ENCODE measurements around the gene HSD17B14.
"Not testable (repeated sequence)": the region's sequence is repeated elsewhere in the genome, so short reads cannot be mapped to it uniquely, and the experiment has no call there.

HSD17B14 gene

GRCh38 chr19:48868114-48868886, 32.0 kb upstream of the HSD17B14 start, which contains the start of gene PLEKHA4:
TSS of gene PLEKHA4 (minus strand) at chr19:48868617. CDS start at chr19:48867620, 997 bp downstream.
- peak within 1 kb of the TSS; percentile 60 for H3K4me3 ChIP-seq (ENCODE audit: low read depth, low read length)

DNA sequence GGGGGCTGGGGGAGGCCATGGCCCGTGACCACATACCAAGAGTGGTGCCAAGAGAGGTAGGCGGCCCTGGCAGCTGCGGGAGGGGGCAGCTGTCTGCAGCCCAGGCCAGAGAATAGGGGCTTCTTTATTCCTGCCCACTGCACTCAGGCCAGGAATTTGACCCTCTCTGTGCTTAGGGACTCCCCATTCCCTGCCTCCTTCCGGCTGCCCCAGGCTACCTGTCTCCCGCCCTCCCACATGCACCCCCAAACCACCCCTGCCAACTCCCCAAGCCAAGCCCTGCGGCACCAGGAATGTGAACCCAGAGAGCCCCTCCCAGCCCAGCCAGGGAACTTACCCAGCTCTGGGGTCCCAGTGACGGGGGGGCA, 31.4 kb upstream of the HSD17B14 start:
- H3K4me3 ChIP-seq (ENCODE audit: low read depth, low read length) = peak overlapping the region; percentile 60
- no peak for DNase-seq (ENCODE audit: low read depth)

More at GRCh38 chr19:48868114-48868886, 32.0 kb upstream of the HSD17B14 start, which contains the start of gene PLEKHA4:
- DNase-seq (ENCODE audit: low read depth) = no peak

GRCh38 chr19:48867123-48867745, 30.9 kb upstream of the HSD17B14 start:
- DNase-seq (ENCODE audit: low read depth) = no peak
- H3K4me3 ChIP-seq (ENCODE audit: low read depth, low read length) = peak overlapping the region; percentile 60

- H3K4me3 ChIP-seq (ENCODE audit: low read depth, low read length) = peak overlapping the region; percentile 60
- no peak for DNase-seq (ENCODE audit: low read depth)
Measured at GRCh38 chr19:48866692-48867091, 30.4 kb upstream of the HSD17B14 start.

DNA sequence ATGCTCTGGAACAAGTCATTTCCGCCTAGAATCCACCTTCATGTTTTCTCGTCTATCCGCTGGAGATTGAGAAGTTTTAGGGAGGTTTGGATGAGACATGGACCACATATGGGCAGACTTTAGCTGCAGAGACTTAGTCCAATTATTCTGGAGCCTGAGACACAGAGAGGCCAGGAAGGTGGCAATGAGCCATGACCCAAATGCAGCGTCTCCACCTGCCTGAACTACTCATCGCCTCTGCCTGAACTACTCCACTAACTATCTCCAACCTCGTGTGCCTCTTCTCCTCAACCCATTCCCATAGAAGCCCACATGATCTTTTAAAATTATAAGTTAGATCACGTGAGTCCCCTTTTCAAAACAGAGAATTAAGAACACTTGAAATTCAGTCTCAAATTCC, 26.5 kb upstream of the HSD17B14 start:
- H3K4me3 ChIP-seq (ENCODE audit: low read depth, low read length) = no peak overlapping the region
- DNase-seq (ENCODE audit: low read depth) = no peak

DNA sequence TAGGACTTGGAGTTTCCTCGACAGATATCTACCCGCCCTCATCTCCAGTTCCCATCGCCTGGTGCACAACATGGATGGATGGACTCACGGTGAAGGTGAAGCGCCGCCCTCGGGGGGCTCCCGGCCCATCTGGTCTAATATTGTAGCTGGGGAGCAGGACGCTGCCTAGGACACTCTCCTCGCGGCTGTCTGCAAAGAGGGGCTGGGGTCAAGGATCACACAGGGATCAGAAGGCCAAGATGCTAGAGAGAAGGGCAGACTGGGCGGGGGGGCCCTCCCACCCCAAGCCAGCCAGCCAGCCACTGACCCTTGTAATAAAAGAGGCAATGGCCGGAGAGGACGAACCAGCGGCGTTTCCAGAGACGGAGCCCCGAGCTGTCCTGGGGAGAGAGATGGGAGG, 25.0 kb upstream of the HSD17B14 start:
- H3K4me3 ChIP-seq (ENCODE audit: low read depth, low read length) = no peak overlapping the region
- no peak for DNase-seq (ENCODE audit: low read depth)

DNA sequence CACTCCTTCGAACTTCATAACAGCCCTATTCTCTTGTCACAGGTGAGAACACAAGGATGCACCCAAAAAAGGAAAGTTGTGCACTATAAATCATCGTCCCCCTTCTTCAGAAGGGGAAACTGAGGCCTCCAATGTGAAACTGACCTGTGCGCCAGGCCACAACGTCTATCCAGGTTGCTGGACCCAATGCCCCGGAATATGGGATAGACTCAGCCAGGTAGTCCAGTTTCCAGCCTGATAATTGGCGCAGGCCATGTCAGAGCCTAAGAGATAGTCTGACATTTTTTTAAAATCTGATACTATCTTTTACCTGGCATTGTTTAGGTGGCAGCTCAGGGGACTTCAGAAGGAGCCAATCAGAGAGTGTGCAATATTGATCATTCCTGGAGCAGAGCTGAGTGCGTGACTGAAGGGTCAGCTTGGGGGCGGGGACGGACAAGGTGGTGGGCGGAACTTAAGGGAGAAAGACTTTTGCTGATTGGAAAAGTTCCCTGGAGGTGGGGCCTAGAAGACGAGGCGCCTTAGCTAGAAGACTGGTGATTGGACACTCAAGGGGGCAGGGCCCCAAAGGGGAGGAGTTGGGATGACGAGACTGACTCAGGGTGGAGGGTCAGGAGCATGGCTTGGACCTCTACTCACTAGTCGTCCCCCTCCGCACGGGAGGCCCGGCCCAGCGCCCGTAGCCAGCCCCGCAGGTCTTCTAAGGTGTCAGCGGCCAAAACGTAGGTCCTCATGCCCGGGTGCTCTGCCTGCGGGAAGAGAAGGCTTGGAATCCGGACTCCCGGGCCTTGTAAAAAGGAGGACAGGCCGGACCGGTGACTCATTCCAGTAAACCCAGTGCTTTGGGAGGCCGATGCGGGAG, 23.7 kb upstream of the HSD17B14 start:
- DNase-seq (ENCODE audit: low read depth) = no peak
- H3K4me3 ChIP-seq (ENCODE audit: low read depth, low read length) = no peak overlapping the region

DNA sequence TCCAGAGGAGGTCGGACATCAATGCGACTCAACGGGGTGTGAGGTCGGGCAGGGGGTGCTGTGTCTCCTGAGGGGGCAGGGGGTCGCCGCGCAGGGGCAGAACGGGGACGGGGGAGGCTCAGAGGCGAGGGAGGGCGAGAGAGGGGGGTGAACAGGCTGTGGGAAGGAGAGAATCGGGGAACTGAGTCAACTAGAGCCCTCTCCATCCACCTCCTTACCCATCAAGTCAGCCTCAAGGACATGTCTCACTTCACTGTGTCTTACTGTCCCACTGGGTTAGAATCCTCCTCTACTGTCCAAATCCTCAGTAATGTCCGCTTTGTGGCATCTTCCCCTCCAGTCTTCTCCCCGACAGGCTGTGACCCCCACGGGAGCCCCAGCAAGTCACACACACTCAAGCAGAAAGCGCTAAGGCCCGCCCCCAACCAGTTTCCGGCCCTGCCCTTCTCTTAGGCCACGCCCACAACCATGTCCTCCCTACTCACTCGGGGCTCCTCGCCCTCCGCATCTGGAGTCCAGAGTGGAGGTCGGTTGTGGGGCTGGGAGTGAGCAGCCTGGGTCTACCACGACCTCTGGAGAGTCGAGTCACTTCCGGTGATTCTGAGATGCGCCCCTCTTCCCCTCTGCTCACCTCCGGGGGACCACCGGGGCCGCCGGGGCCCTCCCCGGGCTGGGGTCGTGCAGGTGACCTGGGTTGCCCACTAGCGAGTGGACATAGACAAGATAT, 22.9 kb upstream of the HSD17B14 start:
- DNase-seq (ENCODE audit: low read depth) = no peak
- no peak overlapping the region for H3K4me3 ChIP-seq (ENCODE audit: low read depth, low read length)

- H3K4me3 ChIP-seq (ENCODE audit: low read depth, low read length) = no peak overlapping the region
- DNase-seq (ENCODE audit: low read depth) = no peak
Measured at GRCh38 chr19:48856921-48857320, 20.6 kb upstream of the HSD17B14 start.

- no peak for DNase-seq (ENCODE audit: low read depth)
- no peak overlapping the region for H3K4me3 ChIP-seq (ENCODE audit: low read depth, low read length)
Measured at GRCh38 chr19:48854103-48854502, 17.8 kb upstream of the HSD17B14 start.

- H3K4me3 ChIP-seq (ENCODE audit: low read depth, low read length) = no peak overlapping the region
- no peak for DNase-seq (ENCODE audit: low read depth)
Measured at GRCh38 chr19:48853483-48853882, 17.2 kb upstream of the HSD17B14 start.

DNA sequence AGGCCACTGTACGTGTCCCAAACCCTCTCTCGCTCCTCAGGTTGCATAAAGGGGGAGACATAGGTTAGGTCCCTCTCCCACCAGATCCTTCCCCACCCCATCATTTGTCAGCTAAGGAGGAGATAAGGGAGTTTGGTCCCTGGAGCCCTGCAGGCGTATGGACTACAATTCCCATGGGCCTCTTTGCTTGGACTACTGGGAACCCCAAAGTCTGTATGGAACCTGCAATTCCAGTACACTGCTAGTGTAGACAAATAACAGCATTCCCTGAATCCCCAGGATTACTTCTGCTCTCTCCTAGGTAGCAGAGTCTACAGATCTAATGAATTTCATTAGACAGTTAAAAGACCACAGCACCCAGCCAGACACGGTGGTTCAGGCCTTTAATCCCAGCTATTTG, 16.0 kb upstream of the HSD17B14 start:
- no peak overlapping the region for H3K4me3 ChIP-seq (ENCODE audit: low read depth, low read length)
- no peak for DNase-seq (ENCODE audit: low read depth)

- not testable (repeated sequence) for H3K4me3 ChIP-seq (ENCODE audit: low read depth, low read length); DNase-seq (ENCODE audit: low read depth)
Measured at GRCh38 chr19:48846659-48847058, 10.4 kb upstream of the HSD17B14 start.

- H3K4me3 ChIP-seq (ENCODE audit: low read depth, low read length) = no peak overlapping the region
- no peak for DNase-seq (ENCODE audit: low read depth)
Measured at GRCh38 chr19:48845384-48845783, 9.1 kb upstream of the HSD17B14 start.

- DNase-seq (ENCODE audit: low read depth) = no peak
Measured at GRCh38 chr19:48844472-48844871, 8.2 kb upstream of the HSD17B14 start.

GRCh38 chr19:48842789-48843162, 6.5 kb upstream of the HSD17B14 start:
- no peak overlapping the region for H3K4me3 ChIP-seq (ENCODE audit: low read depth, low read length)
- DNase-seq (ENCODE audit: low read depth) = no peak

More at GRCh38 chr19:48844472-48844871, 8.2 kb upstream of the HSD17B14 start:
- no peak overlapping the region for H3K4me3 ChIP-seq (ENCODE audit: low read depth, low read length)

DNA sequence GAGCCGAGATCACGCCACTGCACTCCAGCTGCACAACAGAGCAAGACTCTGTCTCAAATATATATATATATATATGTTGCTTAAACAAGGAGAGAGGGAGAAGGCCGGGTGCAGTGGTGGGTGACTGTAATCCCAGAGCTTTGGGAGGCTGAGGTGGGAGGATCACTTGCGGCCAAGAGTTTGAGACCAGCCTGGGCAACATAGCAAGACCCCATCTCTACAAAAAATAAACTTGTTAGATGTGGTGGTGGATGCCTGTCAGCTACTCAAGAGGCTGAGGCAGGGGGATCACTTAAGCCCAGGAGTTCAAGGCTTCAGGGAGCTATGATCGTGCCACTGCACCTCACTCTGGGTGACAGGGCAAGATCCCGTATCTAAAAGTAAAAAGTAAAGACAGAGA, 5.3 kb upstream of the HSD17B14 start:
- no peak for DNase-seq (ENCODE audit: low read depth)
- no peak overlapping the region for H3K4me3 ChIP-seq (ENCODE audit: low read depth, low read length)

GRCh38 chr19:48841047-48841446, 4.8 kb upstream of the HSD17B14 start:
- DNase-seq (ENCODE audit: low read depth) = no peak
- no peak overlapping the region for H3K4me3 ChIP-seq (ENCODE audit: low read depth, low read length)

- DNase-seq (ENCODE audit: low read depth) = no peak
- H3K4me3 ChIP-seq (ENCODE audit: low read depth, low read length) = no peak overlapping the region
Measured at GRCh38 chr19:48837687-48838086, 1.4 kb upstream of the HSD17B14 start.
